Activated T-helper 9 cell treated with anti-CD3 and anti-CD28 coated beads, Interleukin-2, amount 50 U/mL, for 16 hours (primary cell): Measurements from ENCODE around the gene MSANTD7.
A peak's percentile ranks its signal among the peaks of the same experiment; 100 is the strongest.
"Not testable (repeated sequence)": the region's sequence is repeated elsewhere in the genome, so short reads cannot be mapped to it uniquely, and the experiment has no call there.

Experiments
- DNase-seq: peaks from one replicate; pipeline ENCODE4 v3.0.0-alpha.2; 2020; ENCODE audit warnings: low read depth

MSANTD7 gene

DNA sequence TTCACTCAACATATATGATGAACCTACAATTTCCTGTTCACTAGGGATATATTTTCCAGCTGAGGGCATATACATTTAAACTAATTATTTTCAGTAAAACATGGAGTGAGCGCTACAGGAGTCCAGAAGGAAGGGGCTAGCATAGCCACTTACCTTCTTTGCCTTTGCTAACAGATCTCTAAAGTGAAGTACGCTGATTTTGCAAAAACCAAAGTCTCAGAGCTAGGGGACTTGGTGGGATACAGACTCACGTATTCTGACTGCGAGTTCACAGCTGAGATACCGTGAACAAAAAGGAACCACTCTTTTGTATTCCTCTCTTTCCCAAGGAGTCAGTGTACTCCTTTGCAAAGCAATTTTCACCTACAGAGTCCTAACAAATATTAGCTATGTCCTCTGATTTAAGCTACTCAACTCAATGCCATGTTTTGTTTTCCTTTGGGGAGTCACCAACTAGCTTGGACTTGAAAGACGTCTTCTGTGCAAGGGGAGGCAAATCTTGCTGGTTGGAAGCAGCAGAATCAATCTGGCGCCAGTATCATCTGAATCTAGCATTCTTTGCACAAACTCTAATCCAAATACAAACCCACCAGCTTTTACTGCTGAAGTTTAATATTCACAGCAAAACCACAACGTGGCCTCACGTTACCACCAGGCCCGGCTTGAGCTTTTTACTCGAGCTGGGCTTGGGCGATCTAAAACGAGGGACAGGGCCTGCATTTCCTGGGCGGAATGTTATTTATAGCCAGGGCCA lies 926 bp upstream of the MSANTD7 start:
- DNase-seq: no peak

DNA sequence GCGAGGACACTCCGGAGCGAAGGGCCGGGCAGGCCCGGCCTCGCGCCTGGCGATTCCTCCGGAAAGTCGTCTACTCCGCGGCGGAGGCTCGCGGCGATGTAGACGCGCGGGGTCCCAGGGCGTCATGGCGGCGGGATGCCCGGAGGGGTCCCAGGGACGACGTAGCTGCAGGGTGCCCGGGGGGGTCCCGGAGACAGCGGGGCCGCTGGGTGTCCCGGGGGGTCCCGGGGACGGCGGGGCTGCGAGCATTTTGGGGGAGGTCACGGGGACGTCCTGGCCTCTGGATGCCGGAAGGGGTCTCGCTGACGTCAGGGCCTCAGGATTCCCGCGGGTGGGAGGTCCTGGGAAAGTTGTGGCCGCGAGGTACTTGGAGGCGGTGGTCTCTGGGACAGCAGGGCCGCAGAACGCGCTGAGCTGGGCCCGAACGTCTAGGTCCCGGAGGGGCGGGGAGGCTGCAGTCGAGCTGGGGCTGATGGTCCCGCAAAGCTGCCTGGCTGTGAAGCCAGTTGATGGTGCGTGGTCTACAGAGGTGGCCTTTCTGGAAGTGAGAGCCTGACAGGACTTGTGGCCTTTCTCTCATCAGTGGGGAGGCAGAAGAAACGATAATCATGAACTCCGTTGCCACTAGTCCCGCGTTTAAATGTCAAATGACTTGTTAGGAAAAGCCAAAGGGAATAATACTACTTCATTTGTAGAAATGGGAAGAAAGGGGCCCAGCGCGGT lies 637 bp downstream of the MSANTD7 start:
- peak; percentile 10 for DNase-seq

DNA sequence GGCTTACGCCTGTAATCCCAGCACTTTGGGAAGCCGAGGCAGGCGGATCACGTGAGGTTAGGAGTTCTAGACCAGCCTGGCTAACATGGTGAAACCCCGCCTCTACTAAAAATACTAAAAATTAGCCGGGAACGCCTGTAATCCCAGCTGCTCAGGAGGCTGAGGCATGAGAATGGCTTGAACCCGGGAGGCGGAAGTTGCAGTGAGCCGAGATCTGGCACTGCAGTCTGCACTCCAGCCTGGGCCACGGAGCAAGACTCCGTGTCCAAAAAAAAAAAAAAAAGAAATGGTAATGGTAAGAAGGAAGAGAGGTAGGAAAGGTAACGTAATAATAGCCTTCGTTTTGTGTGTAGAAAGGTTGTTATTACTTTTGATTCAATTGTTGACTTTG lies 1.2 kb downstream of the MSANTD7 start:
- no peak for DNase-seq

DNA sequence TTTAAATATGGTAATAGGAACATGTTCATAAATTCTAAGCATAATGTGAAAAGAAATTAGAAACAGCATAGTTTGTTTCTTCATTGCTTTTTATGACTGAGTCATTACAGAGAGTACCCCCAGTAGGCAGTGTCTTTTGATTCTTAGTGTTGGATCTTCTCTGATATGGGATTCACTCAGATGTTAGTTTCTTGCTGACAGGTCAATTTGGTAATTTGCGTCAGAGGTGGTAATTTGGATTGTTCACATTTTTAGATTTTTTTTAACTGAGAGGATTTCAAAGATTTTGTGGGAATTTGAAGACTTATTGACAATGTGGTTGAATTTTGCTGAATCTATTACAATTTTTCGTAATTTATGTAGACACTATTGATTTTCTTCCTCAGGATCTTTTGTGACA lies 2.1 kb downstream of the MSANTD7 start:
- DNase-seq: no peak

DNA sequence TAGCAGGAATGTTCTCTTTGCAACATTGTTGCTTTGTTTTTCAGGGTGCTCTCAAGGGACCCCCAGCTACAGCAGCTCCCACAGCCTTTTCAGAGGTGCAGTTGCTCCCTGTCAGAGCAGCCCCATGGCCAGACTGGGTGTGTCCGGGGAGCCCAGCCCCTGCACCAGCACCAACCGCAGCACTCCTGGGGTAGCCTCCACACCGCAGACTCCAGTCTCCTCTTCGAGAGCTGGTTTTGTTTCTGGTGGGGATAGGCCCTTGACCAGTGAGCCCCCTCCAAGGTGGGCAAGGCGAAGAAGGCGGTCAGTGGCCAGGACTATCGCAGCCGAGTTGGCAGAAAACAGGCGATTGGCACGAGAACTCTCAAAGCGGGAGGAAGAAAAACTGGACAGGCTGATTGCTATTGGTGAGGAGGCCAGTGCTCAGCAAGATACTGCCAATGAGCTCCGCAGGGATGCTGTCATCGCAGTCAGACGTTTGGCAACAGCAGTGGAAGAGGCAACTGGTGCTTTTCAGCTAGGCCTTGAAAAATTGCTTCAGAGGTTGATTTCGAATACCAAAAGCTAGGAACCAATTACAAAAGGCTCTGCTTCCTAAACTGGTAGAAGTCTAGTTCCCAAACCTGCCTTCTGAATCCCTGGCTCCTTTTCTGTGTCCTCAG lies 5.4 kb downstream of the MSANTD7 start:
- DNase-seq: no peak

DNA sequence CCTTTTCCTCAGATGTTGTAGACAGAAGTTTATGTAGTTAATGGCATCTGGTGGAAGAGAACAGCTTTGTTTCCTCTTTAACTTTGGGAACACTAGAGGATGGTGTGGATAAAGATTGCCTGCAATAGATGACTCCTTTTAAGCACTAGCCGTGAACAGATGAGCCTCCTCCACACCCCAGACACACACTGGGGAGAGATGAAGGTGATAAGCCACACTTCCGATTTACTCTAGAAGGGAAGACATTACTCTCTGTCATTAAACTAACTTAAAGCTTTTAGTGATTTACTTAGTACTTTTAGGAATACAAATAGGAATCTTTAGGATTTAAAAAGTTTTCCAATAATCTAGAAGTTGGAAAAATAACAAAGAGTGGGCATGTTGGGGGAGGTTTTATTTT lies 6.8 kb downstream of the MSANTD7 start:
- DNase-seq: no peak

DNA sequence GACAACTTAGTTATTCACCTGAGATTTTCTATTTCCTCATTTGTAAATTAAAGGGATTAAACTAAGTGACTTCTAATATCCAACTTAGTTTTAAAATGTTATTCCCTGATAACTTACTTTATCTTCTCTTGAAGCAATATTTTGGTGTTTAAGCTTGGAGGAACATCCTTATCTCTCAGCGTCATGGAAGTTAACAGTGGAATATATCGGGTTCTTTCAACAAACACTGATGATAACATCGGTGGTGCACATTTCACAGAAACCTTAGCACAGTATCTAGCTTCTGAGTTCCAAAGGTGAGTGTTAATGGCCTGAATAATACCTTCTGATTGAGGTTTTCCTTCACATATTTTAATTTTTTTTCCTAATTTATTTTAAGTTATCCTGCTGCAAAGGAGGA lies 14.1 kb downstream of the MSANTD7 start:
- DNase-seq: no peak

DNA sequence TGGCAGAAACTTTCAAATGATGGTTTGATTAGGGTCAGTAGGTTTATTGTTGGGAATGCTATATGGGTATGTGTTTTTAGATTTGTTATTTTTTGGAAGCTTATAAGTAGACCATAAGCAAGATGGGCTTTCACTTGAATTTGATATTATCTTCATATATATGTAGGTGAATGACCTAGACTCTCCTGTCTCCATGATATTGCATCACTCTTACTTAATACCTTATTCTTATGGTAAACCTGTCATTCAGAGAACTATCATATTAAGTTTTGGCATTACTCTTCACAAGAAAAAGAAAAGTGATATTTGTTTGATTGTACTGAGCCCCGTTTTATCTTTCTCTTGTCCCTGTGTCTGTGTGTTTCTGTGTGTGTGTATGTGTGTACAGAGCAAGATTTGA lies 17.3 kb downstream of the MSANTD7 start:
- no peak for DNase-seq

DNA sequence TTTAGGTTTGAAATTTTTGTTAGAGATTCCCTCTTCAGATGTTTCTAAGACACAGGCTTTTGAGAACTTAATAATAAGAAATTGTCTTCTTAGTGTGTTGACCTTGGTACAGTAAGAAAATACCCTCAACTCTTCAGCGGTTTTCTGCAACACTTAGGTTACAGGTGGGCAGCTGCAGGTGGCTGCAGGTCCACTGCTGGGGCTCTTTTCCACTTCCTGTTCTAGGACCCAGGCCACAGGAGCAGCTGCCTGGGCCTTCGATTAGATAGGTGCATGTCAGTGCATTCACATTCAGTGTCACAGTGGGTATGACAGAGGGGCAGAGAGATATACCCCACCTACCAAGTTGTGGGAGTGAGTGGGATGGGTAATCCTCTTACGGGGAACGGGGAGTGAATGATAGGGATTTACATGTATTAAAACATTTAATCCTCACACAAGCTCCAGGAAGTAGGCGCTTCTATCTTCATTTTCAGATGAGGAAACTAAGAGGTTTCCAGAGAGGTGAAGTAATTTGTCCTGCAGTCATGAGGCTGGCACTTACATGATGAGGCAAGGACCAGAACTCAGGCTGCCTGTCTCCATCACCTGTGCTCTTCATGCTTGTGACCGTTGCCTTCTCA lies 20.3 kb downstream of the MSANTD7 start:
- DNase-seq: no peak

DNA sequence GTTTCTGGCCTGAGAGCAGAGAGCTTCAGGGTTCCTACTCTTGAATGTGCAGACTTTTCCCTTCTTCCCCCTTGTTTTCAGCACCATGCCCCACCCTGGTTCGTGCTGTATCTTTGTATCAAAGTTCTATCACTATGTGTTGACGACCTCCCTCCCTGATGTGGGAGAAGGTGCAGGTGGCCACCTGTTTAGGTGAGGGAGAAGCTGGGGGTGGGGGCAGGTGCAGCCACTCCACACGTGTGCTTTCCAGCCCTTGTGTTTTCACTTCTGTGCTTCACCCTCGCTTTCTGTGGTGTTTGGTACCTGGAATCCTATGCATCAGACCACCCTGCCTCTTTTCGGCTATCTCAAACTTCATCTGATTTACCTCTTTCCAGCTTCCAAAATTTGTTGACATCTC lies 20.9 kb downstream of the MSANTD7 start:
- no peak for DNase-seq

DNA sequence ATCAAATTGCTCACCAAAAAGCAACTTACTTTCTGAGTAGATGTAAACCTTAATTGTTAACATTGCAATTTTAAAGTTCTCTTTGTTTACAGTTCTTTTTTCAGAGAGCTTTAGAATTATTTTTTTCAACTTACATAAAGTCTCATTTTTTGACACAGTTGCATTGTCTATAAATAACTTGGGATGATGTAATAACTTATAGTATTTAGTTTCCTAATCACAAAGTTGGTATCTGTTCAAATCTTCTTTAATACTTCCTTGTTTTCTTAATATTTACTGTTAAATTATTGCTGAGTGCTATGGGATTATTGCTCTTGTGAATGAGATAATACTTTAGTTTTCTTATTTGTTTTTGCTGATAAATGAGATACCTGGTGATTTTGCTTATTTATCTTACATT lies 21.7 kb downstream of the MSANTD7 start:
- DNase-seq: no peak

DNA sequence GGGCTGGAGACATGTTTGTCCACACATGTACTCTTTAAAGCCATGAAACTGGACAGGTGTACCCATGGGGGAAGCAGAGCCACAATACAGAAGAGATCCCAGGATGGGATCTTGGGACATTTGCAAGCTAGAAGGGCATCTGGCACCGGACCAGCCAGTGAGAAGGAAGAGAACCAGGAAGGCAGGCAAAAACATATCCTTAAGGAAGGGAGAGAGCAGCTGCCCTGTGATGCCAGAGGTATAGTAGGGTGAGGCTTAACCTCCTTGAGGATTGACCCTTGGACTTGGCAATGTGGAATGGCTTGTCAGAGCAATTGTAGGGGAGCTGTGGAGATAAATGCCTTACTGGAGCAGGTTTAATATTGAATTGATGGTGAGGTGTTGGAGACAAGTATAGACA lies 22.7 kb downstream of the MSANTD7 start:
- DNase-seq: no peak

DNA sequence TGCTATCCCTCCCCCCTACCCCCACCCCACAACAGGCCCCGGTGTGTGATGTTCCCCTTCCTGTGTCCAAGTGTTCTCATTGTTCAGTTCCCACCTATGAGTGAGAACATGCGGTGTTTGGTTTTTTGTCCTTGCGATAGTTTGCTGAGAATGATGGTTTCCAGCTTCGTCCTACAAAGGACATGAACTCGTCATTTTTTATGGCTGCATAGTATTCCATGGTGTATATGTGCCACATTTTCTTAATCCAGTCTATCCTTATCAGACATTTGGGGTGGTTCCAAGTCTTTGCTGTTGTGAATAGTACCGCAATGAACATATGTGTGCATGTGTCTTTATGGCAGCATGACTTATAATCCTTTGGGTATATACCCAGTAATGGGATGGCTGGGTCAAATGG lies 26.4 kb downstream of the MSANTD7 start:
- DNase-seq: not testable (repeated sequence)

DNA sequence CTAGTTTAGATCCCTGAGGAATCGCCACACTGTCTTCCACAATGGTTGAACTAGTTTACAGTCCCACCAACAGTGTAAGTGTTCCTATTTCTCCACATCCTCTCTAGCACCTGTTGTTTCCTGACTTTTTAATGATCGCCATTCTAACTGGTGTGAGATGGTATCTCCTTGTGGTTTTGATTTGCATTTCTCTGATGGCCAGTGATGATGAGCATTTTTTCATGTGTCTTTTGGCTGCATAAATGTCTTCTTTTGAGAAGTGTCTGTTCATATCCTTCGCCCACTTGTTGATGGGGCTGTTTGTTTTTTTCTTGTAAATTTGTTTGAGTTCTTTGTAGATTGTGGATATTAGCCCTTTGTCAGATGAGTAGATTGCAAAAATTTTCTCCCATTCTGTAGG lies 26.8 kb downstream of the MSANTD7 start:
- DNase-seq: not testable (repeated sequence)

DNA sequence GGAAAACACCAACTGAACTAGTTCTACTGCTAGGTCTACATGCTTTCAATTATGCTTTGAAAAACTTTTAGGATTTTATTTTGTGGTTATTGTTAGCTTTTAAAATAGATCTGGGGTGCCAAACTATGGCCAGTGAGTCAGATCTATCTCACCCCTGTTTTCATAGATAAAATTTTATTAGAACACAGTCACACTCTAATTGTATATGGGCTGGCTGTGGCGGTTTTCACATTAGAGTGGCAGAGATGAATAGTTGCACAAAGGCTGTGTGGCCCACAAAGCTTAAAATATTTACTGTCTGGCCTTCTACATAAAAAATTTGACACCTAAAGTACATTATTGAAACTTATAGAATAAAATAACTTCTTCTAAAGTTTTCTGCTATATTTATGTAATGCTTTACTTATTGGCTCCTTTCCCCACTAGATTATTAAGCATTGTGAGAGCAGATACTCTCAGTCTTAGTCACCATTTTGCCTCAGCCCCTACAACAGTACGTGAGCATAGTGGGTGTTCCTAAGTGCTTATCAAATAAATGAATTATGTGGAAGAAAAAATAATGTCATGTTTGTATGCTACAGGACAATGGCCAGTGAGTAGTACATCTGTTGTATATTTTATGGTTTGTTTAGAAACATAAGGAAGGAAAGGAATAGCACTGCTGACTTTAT lies 35.1 kb downstream of the MSANTD7 start:
- DNase-seq: no peak

DNA sequence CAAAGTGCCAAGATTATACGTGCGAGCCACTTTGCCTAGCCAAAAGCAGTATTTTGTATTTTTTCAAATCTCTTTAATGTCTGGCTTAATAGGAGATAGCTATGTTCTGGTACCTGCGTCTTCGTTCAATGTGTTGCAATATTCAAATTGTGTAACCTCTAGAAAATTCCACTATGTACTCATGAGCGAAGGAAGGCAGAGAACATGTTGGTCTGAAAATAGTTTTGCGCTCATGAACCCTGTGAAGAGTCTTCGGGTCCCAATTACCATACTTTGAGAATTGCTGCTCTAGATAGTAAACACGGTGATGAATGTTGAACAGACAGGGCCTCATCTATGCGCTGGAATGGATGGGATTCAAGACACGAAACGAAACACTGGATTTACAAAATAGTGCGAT lies 37.8 kb downstream of the MSANTD7 start:
- DNase-seq: no peak

DNA sequence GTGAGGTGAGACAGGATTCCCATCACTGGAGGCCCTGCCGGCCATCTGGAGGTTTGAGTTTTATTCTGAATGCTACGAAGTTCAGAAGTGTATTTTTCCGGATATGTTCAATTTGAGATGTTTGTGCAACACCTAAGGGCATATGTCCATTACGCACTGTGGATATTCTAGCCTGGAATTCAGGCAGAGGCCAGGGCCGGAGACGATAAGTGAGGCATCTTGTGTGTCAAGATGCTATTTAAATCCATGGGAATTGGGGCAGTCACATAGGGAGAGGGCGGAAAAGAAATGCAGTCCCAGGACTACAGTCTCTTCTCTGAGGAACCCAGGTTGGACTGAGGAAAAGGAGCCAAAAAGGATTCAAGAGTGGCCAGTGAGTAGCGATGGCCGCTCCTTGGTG lies 38.7 kb downstream of the MSANTD7 start:
- no peak for DNase-seq

DNA sequence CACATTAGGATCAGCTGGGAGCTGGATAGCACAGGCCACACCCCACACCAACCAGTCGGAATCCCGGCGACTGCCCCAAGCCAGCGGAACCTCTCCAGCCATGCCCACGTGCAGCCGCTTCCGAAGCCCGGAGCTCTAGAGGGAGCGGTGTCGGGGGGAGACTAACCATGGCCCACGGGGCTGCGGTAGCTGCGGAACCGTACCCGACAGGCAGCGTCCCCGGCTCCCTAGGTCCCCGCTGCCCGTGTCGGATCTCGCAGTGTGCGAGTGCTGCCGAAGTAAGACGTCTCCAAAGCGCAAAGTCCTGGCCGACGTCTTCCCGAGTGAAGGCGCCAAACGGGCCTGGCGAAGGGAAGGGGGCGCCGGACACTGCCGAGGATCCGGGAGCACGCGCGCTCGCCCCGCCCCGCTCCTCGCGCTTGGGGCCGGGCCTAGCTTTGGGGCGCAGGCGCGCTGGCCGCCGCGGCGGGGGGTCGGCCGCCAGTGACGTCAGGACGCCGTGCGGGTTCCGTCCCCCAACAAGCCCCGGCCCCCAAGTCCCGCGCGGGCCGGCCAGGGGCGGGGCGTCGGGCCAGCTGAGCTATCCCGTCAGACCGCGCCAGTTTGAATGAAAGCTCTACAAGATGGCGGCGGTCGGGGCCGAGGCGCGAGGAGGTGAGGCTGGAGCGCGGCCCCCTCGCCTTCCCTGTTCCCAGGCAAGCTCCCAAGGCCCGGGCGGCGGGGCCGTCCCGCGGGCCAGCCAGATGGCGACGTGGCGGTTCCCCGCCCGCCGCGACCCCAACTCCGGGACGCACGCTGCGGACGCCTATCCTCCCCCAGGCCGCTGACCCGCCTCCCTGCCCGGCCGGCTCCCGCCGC lies 40.4 kb downstream of the MSANTD7 start, which contains the start of gene SUV39H2:
Gene SUV39H2 (plus strand): TSS at position 601 of the 858 bp plus-strand sequence. CDS start 23 bp downstream, at position 624.
- peak; percentile 91 for DNase-seq

DNA sequence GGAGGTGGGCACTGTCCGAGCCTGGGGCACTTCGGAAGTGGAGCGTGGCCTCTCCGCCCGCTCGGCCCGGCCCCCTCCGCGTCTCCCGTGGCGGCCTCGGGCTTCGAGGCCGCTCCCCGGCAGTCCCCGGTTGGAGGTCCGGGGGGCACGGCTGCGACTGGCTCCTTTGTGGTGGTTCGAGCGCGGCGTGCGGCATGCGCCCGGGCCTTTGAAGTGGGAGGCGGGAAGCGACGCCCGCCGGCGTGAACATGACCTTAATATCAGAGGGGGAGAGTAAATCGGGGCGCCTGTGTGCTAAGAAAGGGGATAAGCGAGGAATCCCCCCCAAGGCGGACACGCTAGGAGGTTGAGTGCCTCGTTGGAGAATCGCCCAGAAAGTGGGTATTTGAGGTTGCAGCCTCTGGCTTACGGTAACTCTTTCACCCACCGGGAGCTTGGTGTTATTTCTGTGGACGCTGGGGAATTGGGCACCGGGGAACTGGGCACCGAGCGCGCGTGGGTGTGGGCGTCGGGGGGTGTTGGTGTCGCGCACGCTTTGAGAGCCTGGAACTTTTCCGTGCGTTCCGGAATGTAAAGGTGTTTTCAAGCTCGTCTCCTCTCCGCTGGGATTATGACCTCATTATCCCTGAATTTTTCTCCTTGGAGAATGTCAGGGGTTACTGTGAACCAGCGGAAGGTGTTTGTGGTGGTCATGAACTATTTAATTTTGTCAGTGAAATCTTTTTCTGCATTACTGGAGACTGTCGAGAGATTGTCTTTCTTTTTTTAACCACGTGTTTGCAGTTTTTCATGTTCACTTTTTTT lies 41.2 kb downstream of the MSANTD7 start:
- DNase-seq: peak; percentile 8

DNA sequence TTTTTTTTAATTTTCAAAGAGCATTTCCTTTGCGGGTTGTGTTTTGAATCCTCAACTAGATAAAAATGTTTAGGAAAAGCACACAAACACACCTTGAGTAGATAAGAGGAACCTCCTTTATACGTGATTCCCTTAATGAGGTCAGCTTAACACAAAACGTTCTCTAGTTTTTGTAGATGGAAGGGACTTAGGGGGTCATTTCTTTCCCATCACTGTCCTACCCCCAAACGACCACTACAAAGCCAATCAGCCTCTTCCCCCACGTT lies 41.8 kb downstream of the MSANTD7 start:
- DNase-seq: no peak

DNA sequence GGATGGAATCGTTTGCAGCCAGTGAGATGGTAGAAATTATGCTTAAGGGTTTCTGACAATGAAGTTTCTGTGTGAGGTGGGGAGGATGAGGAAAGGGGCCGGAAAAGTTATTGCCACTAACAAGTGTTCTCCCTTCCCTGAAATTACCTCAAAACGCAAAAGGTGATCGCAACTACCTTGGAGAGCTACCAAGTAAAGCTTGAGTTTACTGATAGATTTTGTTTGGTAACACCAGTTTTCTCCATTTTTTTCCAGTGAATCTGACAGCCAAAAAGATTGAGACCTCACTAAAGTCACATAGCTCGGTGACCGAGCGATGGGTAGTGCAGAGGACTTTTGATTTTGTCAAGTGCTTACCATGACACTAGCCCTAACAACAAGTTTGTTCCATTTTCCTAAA lies 42.1 kb downstream of the MSANTD7 start:
- DNase-seq: no peak
